T-helper 1 cell (primary cell): ENCODE measurements around the gene BRINP1.

Experiments
- DNase-seq, 5 donors: peaks; one replicate each; pipeline ENCODE4 v3.0.0-alpha.2; 2012 to 2020

BRINP1 gene

DNA sequence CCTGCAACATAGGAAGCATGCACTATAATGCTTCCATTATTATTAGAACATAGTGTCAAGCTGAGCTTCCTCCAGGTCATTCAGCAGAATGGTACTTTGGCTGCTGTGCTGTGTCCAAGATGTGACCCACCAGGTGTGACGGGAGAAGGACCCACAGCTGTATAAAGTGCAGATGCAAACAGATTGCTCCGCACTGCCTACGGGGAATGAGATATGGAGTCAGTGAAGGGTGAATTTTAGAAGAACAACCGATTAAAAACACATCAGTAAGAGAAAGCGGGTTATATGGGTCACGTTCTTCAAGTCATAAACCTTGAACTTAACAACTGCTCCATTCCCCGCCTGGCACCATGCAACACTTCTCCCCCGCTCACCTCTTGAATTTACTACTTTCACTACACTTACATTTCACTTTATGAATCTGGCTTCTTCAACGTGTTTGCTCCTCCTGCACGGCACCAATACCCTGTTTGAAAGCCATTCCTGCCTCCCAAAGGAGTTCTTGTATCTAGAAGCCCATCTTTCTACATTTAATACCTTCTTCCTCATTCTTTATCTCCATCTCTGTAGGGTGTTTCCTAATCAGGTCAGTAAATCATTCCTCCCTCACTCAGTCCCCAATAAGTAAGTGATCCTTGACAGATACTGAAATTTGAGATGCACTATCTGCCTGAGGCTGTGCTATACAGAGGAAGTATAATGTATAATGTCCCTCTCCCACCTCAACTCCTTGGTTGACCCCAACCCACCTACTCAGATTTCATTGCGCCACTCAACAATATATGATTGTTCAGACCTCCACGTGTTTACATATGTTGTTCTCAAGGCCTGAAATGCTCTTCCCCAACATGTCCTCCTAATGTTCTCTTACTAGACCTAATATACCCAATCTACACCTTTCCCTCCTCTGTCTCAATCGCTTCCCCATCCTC is 25.9 kb downstream of the BRINP1 start:
- no peak for DNase-seq

DNA sequence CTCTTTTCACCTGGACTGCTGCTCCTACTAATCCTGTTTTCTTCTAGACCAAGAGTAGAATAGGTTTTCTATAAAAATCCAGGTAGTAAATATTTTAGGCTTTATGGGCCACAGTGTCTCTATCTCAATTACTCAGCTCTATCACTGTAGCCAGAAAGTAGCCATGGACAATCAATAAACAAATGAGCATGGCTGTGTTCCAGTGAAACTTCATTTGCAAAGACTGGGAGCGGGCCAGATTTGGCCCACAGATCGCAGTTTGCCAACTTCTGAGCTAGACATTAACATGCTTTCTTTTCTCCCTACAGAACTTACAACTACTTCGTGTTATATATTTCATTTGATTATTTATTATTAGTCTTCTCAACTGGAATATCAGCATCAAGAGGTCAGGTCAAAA is 30.2 kb downstream of the BRINP1 start:
- DNase-seq = no peak

DNA sequence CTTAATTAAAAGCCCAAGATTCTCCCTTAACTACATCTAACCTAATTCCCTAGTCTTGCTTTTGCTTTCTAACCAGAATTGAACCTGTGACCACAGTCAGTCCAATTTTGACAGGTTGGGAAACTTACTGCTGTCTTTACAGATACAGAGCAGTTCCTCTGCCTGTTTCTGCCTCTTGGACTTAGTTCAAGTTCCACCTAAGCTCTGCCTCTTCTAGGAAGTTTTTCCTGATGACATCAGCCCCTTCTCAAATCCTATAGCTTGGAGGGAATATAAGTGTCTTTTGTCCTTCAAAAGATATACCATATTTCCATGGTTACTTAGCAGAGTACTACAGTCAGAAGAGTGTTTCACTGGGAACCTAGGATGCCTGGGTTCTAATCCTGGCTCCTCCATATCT is 31.7 kb downstream of the BRINP1 start:
- no peak for DNase-seq

DNA sequence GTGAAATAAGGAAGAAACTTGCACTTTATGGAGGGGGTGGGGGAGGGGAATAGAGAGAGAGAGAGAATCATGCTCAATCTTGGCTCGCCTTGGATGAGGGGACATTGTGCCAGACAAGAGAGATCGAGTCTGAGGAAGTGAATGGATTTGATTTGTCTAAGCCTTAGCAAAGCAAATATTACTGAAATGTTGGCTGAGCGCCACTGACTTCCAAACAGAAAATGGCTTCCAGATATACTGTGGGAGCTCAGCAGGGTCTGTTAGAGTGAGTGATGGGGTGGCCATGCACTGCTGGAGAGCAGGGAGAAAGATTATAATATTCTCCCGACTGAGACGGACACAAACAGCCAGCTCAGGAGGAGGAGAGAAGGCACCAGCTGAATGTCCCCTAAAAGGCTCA is 34.5 kb downstream of the BRINP1 start:
- no peak for DNase-seq

DNA sequence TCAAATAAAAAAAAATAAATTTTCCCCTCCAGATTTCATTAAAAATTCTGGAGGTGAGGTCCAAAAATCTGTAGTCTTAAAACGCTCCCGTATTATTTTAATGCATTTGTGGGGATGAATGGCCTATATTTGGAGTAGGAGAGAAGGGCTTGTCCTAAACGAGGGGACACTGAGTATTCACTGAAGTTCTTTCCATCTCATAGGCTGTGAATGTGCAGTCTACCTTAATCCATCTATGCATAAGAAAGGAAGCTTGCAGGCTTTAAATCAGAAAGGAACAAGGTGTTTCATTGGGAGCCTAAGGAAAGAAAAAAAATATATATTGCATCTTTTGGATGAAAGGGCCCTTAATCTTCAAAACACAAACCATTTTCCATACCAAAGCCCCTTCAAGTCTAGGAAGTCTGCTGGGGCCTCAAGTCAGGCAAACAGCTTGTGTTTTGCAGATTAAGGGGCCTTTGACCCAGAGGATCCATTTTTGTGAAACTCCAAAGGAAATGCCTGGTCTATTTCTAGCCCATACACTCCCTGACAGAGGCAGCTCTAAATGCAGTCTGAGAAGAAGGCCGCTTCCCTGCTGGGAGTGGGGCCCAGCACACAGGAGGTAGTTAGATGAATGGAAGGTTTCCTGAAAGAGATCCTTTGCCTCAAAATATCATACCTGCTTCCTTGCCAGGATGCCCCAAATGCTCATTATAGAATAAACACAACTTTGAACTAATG is 35.6 kb downstream of the BRINP1 start:
- no peak for DNase-seq

DNA sequence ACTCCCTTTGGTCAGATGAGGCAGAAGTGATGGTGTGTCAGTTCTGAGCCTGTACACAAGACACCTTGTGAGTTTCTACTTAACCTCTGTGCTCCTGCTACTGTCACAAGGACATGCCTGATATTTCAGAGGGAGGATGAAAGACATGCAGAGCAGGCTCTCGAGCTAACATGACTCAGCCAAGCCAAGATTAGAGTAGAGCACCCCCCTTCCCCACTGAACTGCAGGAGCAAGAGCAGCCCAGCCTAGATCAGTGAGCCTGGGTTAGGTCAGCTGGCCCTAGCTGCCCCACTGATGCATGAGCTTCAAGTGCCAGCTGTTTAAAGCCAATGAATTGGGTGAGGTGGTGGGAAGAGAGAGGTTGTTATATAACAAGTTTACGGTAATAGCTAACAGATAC is 36.7 kb downstream of the BRINP1 start:
- DNase-seq = no peak

DNA sequence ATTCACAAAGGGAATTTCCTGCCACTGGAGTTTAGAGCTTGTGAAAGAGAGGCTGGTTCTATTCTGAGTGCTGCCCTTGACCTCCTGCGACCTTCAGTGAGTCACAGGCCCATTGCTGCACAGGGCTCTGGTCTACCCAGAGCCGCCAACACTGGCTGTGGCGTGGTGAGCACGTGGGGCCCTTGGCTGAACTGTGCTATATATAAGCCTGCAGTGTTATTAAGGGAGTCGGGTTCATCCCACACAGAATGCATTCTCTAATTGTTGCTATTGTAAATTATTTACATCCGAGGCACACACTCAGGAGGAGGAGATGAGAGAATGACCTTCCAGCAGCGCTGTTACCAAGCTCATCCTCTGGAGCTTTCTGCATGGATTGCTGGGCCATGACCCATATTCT is 47.1 kb downstream of the BRINP1 start:
- no peak for DNase-seq

DNA sequence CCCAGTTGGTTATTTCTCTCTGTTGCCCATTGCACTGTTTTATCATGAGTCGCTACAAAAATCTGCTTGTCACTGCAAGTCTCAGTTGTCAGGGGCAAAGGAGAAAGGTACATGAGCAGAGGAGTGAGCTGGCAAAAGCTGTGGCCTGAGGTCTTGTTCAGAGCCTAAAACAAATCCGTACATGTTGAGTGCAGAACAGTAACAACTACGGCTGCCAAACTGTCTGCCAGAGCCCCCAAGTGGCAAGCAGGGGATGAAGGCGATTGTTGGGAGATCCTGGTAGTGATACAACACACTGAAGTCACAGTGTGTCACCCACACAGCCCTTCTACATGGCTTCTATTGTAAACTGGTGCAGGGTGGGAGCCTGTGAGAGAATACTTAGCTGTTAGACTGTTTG is 50.9 kb downstream of the BRINP1 start:
- DNase-seq = no peak

DNA sequence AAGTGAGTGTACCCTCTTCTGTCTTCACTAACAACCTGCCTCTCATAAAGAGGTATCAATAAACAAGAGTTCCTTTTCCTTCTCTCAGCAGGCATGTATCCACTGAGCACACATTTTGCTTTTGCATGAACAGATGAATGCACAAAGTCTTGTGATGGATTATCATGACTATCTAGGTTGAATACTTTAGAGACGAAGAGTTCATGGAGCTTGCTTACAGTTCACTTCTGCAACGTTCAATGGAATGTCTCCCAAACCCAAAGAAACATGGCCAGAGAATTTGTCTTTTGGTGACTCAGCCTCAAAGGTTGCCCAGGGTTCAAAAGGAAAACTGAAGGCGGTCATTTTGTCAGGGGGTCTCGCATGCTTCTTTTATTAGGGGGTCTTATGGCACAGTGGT is 55.4 kb downstream of the BRINP1 start:
- DNase-seq = no peak

DNA sequence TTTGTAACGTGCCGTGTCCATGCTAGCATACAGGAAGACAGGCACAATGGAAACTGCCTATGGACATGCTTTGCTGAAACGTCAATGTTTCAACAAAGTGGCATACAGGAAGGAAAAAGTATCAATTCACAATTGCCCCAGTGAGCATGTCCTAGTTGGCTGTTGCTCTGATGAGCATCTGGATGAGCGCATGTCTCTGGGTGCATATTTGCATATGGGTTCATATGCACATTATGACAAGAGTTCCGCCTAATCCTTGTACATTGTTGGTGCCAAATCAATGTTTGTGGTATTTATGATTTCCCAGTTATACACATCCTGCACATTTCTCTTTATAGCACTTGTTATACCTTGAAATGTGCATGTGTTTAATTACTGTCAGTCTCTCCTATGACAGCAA is 58.5 kb downstream of the BRINP1 start:
- no peak for DNase-seq

DNA sequence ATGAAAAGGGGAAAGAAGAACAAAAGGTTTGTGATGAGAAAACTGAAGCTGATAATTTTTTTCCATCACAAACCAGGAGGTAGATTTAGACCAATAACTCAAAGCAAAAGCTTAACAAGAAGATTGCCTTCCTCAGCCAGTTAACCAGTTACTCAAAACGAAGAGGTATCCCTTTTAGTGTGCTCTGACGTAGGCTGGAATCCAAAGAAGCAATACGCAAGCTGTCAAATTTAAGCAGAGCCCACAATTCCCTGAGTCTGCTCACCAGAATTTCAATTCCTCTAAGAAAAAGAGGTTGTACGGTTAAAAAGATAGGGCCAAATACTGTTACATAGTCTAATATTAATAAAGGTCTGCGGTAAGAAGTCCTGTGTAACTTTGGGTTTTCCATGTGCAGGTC is 61.8 kb downstream of the BRINP1 start:
- DNase-seq = no peak

DNA sequence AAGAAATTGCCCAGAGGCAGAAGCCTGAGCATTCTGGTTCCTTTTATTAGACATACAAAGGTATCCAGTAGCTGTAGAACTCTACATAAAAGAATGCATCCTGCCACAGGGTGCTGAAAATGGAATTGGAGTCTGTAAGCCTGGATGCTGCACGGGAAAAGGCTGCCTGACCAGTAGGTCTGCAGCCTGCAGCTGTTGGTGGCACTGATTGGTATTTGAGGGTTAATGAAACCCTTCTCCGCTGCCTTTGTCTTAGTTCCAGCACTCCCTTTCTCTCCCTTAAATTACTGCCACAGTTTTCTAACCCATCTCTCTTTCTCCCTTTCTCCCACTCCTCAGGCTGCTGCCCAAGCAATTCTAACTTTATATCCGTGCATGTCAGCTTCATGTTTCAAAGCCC is 64.7 kb downstream of the BRINP1 start:
- no peak for DNase-seq

DNA sequence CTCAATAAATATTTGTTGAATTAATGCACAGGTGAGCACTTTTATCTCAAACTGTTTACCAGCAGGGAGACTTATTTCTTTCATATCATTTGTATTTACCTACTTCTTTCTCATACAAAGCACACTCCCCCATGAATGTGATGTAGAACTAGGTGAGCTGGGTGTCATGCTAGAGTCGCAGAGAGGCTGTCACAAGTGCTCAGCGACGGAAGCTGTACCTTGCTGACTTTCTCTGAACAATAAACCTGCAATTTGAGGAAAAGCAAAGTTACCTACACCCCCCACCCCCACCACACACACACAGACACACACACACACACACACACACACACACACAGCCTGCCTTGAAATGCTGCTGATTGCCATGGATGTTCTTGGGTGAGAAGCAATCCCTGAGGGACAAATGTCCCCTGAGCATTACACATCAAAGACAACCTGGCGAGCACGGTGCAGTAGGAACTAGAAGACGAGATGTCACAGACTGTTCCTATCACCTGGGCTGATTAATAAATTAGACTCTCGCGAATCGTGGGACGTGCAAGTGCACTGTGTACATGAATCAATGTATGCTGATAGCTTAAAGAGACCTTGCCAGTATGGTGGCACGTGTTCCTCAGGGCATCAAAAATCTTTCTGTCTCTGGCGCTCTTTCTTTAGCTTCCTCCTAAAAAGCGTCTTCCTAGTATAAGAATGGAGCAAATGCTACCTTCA is 66.1 kb downstream of the BRINP1 start:
- no peak for DNase-seq

DNA sequence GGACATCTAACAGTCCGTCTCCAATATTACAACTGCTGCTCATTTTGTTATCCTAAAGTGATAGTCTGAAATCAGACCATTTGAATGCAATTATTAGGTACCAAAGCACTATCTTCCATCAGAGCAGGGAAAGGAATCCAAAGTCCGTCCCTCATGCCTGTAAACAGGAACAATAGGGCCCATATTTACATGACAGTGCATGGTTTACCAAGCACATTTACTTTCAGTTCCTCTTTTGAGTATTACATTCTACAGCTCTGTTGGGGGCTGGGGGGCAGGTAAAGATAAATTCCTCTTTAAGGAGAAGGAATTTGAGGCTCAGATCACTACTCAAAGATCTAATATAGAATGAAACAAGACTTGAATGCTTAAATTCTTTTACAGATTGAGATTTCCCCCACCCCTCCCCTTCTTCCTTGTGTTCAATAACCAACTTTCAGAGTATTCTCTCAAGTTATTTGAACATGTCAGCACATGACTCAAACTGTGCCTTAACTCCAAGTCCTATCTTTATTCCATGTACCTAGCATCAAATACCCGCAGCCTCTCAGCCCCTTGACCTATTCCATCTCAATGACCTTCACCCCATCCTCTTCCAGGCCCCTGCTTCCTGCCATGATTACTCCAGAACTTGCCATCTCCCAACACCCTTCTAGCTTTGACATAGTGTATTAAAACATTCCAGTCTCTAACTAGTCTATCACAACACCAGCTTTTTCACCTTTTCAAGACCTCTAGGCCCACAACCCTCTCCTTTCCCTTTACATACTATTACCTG is 71.0 kb downstream of the BRINP1 start:
- no peak for DNase-seq

DNA sequence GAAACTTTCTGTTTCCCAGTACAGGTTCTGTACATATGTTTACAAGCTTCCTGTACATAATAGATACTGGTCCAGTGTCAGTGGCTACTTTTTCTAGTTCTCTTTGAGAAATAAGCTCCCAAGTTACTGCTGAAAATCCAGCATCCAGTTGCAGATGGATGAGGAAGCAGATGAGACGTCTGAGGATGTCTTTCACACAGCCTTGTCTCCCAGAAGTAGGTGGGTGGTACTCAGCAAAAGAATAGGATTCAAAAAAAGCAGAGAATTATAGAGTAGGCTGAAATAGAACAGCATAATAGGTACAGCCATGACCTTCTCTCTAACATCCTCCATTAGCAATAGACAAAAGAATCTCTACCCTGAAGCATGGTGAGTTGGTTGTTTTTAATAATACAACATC is 77.7 kb downstream of the BRINP1 start:
- DNase-seq = no peak

DNA sequence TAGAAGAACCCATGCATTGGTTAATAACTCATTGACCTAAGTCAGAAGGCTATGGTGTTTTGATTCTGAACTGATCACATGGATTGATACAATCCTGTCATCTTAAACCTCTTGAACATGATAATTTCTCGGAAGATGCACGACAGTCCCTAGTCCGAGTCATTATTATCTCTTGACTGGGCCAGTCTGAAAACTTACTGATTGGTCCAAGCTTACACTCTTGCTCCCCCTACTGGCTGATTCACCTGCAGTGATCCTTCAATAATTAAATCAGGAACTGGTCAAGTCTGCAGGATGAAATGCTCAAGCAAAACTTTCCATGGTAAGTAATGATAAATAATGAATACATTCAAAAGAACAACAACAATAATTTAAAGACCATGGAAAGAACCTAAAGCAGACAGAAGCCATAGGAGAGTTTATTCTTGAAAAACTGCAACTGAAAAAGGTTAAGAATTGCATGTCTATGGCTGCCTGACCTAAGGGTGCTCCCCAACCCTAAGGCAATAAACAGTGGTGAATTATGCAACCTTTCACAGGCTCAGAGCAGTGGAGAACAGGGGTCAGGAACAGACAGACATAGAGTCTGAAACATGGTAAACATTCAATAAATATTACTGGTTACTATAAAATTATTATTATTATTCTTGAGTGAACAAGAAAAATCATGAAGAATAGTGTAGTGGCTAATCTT is 79.3 kb downstream of the BRINP1 start:
- DNase-seq = peak in 1 of 5 donors; percentile 8

DNA sequence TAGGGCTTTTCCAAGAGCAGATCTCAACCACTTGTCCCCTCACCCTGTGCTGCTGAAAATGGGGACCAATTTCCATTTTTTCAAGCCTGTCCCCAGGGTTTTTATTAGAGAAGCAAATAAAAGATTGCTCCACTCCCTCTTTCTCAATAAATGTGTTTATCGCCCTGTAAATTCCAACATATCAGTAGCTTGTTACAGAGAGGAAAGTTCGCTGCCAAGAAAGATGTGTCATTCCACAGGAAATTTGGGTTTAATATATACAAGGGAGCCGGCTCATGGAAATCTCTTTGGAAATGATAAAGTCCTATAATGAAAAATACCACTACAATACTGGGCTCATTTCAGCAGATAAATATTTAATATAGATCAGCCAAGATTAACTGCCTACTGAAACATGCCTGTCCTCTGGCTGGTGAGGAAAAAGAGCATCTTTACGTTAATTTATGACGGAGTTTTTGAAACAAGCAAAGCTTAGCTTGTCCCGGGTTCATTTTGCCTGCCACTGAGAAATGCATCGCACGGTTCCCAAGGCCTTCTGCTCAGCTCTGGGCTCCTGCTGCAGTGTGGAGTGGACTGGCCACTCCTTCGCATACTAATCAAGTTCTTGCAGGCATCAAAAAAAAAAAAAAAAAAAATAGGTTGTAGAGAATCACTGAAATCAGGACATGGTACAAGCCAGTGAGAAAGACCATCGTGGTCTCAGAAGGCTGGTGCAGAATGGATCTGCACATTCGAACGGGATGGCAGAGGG is 84.5 kb downstream of the BRINP1 start:
- no peak for DNase-seq

DNA sequence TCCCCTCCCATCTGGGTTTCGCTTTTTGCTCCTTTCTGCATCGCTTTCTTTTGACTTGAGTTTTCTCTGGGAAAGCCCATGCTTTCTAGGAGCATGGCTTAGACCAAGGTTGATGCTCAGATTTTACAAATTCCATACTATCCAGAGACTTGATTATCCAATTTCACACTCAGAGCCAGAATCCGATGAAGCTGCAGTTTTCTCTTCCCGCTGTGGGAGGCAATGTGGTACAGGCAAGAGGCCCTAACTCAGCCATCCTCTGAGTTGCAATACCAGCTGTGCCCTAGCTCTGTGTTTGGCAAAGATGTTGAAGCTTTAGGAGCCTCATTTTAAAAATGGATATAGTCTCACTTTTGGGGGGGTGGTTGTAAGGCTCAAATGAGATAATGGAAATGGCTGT is 85.1 kb downstream of the BRINP1 start:
- DNase-seq = no peak

DNA sequence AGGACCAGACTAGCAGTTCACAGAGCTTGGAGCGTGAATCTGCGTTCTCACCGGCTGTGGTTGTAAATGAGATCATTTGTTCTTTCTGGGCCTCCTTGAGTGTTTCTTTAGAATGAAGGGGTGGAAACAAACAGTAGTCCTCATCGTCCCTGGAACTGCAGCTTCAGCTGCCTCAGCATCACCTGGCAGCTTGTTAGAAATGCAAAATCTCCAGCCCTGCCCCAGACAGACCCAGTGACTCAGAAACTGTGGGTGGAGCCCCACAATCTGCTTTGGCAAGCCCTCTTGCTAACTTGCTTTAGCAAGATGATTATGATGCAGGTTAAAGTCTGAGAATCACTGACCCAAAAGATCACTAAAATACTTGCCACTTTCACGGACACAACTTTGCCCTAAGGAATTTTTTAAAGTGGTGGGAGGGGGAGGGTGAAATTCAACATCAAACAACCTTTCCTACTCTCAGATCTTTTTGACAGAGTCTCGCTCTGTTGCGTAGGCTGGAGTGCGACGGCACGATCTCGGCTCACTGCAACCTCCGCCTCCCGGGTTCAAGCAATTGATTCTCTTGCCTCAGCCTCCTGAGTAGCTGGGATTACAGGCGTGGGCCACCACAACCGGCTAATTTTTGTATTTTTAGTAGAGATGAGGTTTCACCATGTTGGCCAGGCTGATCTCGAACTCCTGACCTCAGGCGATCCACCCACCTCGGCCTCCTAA is 86.0 kb downstream of the BRINP1 start:
- DNase-seq = no peak

DNA sequence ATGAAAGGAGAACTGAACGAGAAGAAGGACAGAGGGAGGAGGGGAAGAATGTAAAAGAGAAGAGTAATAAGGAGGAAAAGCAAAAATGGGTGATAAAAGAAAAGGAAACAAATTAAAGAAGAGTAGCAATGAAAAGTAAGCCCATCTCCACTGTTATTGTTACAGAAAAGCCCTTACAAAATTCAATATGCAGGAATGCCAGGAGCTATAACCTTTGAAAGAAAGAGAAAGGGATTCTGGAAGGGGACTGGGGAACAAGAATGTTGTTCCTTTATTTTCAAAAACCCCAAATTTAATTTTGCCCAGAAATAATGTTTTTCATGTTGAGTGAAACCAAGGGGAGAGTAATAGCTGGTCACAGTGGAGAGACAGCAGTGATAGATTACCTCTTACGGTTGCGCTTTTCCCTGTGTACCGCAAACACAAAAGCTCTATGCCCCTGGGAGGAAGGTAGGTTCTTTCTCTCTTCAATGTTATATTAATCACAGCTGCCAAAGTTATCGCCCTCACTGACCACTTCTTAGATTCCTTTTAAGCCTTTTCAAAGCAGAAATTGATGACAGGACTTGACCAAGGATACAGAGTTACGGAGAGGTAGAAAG is 86.7 kb downstream of the BRINP1 start:
- no peak for DNase-seq
